Thyroid gland (tissue), 4 donors: ENCODE measurements around the gene BCL3. TPM values are rescaled to one million over a fixed set of nuclear protein-coding genes. Genes with fewer than 3 reads are reported as not detected.

Experiments
- DNase-seq, 2 donors: peaks; one replicate each; pipeline ENCODE4 v3.0.0-alpha.2; 2019
- H3K27ac ChIP-seq, 3 donors: fragments of 200-600 bp; sonication (generic); 1 replicate in 2 of 3; 2 replicates in 1 of 3; pipeline ENCODE4 v1.5.1; 2016 to 2019; ENCODE audit warnings: mild to moderate bottlenecking in 1 of 3, moderate library complexity in 1 of 3
- H3K27me3 ChIP-seq: fragments of 200-600 bp; sonication (generic); one replicate; pipeline ENCODE4 v1.5.1; 2019
- H3K36me3 ChIP-seq, 2 donors: fragments of 200-600 bp; sonication (generic); one replicate each; pipeline ENCODE4 v1.5.1; 2016 to 2019
- H3K4me1 ChIP-seq, 2 donors: fragments of 200-600 bp; sonication (generic); one replicate each; pipeline ENCODE4 v1.5.1; 2017 to 2019
- H3K4me3 ChIP-seq, 3 donors: fragments of 200-600 bp; sonication (generic); replicated peaks in 1 of 3; 1 replicate in 2 of 3; 2 replicates in 1 of 3; pipeline ENCODE4 v1.5.1; 2016; ENCODE audit warnings: mild to moderate bottlenecking in 1 of 3
- H3K9me3 ChIP-seq: fragments of 200-600 bp; sonication (generic); one replicate; pipeline ENCODE4 v1.5.1; 2017
- POLR2A ChIP-seq, 2 donors: fragments of 450-650 bp; IDR thresholded peaks; one replicate each; pipeline ENCODE4 v1.6.1; 2017; ENCODE audit warnings: antibody characterized with exemption in 2 of 2, mild to moderate bottlenecking in 2 of 2, moderate library complexity in 1 of 2
- WGBS, 2 donors: methylation state at CpG; one replicate each; pipeline ENCODE4 v1.1.5; 2017; 5-methylcytosine and 5-hydroxymethylcytosine counted together
- intact Hi-C: fragments of 100-400 bp; cut with DNase I; formaldehyde crosslinking; loops from one replicate; pipeline ENCODE4 v1.15.1; 2023
- total RNA-seq, 4 donors: library from RNA; depleted of rRNA; stranded (reverse); fragments of >200 nt; gene quantifications; one replicate each; pipeline ENCODE4 v1.2.3, GENCODE V29; 2016
- TF ChIP-seq, protein P1 (sequence below), 6 experiments: fragments of 200-600 bp in 3 of 6; fragments of 450-650 bp in 3 of 6; sonication (generic) in 3 of 6; IDR thresholded peaks; one replicate each; pipeline ENCODE4 v1.5.1; 2016 to 2019; ENCODE audit warnings: antibody characterized with exemption in 6 of 6, mild to moderate bottlenecking in 2 of 6, inconsistent platforms in 1 of 6, moderate library complexity in 1 of 6

BCL3 gene
- total RNA-seq, 4 donors from 2014 or later = 12.4 to 56.2 (median 16.8) TPM

DNA sequence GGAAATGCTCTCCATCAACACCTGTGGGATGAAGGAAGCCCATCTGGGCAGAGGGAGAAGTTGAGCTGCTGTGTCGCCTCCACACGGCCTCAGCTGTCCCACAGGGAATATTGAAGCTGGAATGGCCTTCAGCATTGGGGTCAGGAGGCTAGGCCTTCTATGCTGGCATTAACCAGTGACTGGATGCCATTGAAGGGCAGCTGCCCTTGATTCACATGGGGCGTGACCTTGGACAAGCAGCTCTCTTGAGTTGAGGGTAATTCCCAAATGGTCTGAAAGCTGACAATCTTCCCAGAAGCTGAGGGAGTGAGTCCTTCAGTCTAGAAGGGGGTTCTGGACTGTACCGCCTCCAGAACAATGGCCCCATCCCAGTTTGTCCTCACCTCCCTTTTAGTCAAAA lies 6.7 kb downstream of the BCL3 start:
- peak overlapping the region; percentile 81 to 97 (median 96) for H3K27ac ChIP-seq
- intact Hi-C loops = loop anchor here (5.0 kb wide), 1 partner anchor 33 kb away; no protein-coding TSS in a partner anchor
- 72% methylated on average over 4 of the region's 4 CpGs; no CpG with 5 or more reads in 1 of the 2 donors for WGBS, 2 donors
- DNase-seq = no peak
- peaks cover 41 to 75% of the 10 kb centered on the region in 2 donors for H3K4me1 ChIP-seq
- TF ChIP-seq POLR2A (IDR thresholded peaks at IDR 0.05) = no peak
- TF ChIP-seq, protein P1, sequence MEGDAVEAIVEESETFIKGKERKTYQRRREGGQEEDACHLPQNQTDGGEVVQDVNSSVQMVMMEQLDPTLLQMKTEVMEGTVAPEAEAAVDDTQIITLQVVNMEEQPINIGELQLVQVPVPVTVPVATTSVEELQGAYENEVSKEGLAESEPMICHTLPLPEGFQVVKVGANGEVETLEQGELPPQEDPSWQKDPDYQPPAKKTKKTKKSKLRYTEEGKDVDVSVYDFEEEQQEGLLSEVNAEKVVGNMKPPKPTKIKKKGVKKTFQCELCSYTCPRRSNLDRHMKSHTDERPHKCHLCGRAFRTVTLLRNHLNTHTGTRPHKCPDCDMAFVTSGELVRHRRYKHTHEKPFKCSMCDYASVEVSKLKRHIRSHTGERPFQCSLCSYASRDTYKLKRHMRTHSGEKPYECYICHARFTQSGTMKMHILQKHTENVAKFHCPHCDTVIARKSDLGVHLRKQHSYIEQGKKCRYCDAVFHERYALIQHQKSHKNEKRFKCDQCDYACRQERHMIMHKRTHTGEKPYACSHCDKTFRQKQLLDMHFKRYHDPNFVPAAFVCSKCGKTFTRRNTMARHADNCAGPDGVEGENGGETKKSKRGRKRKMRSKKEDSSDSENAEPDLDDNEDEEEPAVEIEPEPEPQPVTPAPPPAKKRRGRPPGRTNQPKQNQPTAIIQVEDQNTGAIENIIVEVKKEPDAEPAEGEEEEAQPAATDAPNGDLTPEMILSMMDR (IDR thresholded peaks at IDR 0.05) = no peak
- no peaks in the 10 kb centered on the region for H3K27me3 ChIP-seq
- no peak overlapping the region for H3K4me3 ChIP-seq
- H3K9me3 ChIP-seq = no peaks in the 10 kb centered on the region
- H3K36me3 ChIP-seq = peaks cover 30 to 47% of the 10 kb centered on the region in 2 donors

GRCh38 chr19:44756089-44756562 lies 7.6 kb downstream of the BCL3 start:
- Histone ChIP-seq H3K36me3 (peaks cover 30 to 52% of the 10 kb centered on the region in 2 donors), H3K4me1 (peaks cover 32 to 66% of the 10 kb centered on the region in 2 donors), H3K9me3 (no peaks in the 10 kb centered on the region), H3K27me3 (no peaks in the 10 kb centered on the region), H3K4me3 (no peak overlapping the region), H3K27ac (peak overlapping the region in 2 of 3 donors; percentile 81 to 96)
- 89 to 95% methylated on average over 4 to 7 of the region's 7 CpGs for WGBS, 2 donors
- no peak for DNase-seq
- intact Hi-C loops = loop anchor here (5.0 kb wide), 1 partner anchor 34 kb away; no protein-coding TSS in a partner anchor
- TF ChIP-seq, protein P1 (IDR thresholded peaks at IDR 0.05) = no peak

DNA sequence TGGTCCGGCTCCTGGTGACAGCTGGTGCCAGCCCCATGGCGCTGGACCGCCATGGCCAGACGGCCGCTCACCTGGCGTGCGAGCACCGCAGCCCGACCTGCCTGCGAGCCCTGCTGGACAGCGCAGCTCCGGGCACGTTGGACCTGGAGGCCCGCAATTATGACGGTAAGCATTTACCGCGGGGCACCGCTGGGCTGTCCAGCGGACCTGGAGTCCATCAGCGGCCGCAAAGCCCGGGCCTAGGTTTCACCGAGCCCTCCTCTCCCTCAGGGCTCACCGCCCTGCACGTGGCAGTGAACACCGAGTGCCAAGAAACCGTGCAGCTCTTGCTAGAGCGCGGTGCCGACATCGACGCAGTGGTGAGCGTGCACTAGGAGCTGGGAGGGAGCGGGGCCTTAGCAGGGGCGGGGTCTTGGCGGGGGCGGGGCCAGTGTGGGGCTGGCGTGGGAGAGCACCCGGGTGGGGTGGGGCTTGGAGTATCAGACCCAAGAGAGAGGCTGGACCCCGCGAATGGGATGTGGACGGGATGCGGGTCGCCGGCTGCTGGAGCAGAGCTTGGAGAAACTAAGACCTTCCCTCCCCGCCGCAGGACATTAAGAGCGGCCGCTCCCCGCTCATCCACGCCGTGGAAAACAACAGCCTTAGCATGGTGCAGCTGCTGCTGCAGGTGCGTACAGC lies 8.7 kb downstream of the BCL3 start:
- peaks cover 28 to 44% of the 10 kb centered on the region in 2 donors for H3K36me3 ChIP-seq
- H3K27ac ChIP-seq = peak overlapping the region; percentile 55 to 96 (median 81)
- TF ChIP-seq POLR2A (IDR thresholded peaks at IDR 0.05) = no peak
- TF ChIP-seq, protein P1 (IDR thresholded peaks at IDR 0.05) = no peak
- H3K4me3 ChIP-seq = no peak overlapping the region
- WGBS, 2 donors = 64 to 89% methylated on average over 12 to 42 of the region's 53 CpGs
- H3K27me3 ChIP-seq = no peaks in the 10 kb centered on the region
- H3K9me3 ChIP-seq = no peaks in the 10 kb centered on the region
- peaks cover 31 to 58% of the 10 kb centered on the region in 2 donors for H3K4me1 ChIP-seq
- intact Hi-C loops = loop anchor here (5.0 kb wide), 1 partner anchor 35 kb away; no protein-coding TSS in a partner anchor
- peak in 1 of 2 donors; percentile 37 for DNase-seq

DNA sequence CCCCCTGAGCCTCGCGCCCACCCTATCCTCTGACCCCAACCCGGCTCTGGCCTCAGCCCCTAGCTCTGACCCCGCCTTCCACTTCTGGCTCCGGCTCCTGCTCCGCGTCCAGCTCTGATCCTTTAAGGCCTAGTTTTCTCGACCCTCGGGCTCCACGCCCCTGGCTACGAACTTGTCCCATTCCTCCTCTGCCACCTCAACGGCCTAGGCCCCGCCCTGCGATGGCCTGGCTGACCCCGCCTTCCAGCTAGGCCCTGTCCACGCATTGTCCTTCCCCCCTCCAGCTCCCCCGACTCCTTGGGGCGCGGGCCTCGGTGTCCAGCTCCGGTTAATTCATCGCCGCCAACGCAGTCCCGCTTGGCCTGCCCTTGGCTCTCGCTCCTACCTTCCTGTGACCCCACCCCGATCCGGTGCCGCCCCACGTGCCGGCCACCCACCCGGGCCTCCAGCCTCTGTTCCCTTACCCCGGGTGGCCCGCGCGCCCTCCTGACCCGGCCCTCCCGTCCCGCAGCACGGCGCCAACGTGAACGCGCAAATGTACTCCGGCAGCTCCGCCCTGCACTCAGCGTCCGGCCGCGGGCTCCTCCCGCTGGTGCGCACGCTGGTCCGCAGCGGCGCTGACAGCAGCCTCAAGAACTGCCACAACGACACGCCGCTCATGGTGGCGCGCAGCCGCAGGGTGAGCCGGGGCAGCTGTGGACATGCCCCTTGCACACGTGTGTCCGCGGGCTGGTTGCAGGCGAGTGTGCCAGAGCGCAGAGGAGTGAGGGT lies 9.4 kb downstream of the BCL3 start:
- Histone ChIP-seq H3K4me1 (peaks cover 28 to 51% of the 10 kb centered on the region in 2 donors), H3K36me3 (peaks cover 28 to 39% of the 10 kb centered on the region in 2 donors), H3K9me3 (no peaks in the 10 kb centered on the region), H3K4me3 (peak overlapping the region in 1 of 3 donors; percentile 8), H3K27me3 (no peaks in the 10 kb centered on the region), H3K27ac (peak overlapping the region; percentile 51 to 96 (median 55))
- 44 to 53% methylated on average over 51 to 67 of the region's 68 CpGs for WGBS, 2 donors
- DNase-seq = peak; percentile 57 to 66
- intact Hi-C loops = loop anchor here (5.0 kb wide), 1 partner anchor 36 kb away; no protein-coding TSS in a partner anchor
- no peak for TF ChIP-seq POLR2A (IDR thresholded peaks at IDR 0.05)
- TF ChIP-seq, protein P1 (IDR thresholded peaks at IDR 0.05) = peak in 1 of 6 experiments; percentile 12
